Loucy (cell line): Measurements from ENCODE around the gene SBF2.

Source experiments
- H2AFZ ChIP-seq: fragments of 200-600 bp; sonication (generic); 2 replicates; pipeline ENCODE4 v1.6.0; 2016; ENCODE audit warnings: antibody characterized with exemption, mild to moderate bottlenecking, low read length, moderate library complexity
- H3F3A ChIP-seq: fragments of 200-600 bp; 2 replicates; pipeline ENCODE4 v1.6.0; 2016; ENCODE audit warnings: antibody characterized with exemption, low read depth, mild to moderate bottlenecking
- H3K27me3 ChIP-seq: fragments of 200-600 bp; sonication (generic); 2 replicates; pipeline ENCODE4 v1.6.1; 2014; ENCODE audit warnings: low read length, mild to moderate bottlenecking; ENCODE audit not compliant: insufficient read depth, poor library complexity, severe bottlenecking
- H3K36me3 ChIP-seq: fragments of 200-600 bp; sonication (generic); 2 replicates; pipeline ENCODE4 v1.6.1; 2016; ENCODE audit warnings: low read length; ENCODE audit not compliant: insufficient read depth
- H3K4me1 ChIP-seq: fragments of 200-600 bp; sonication (generic); 2 replicates; pipeline ENCODE4 v1.5.1; 2014; ENCODE audit warnings: low read length, mild to moderate bottlenecking; ENCODE audit not compliant: insufficient read depth, poor library complexity, severe bottlenecking
- H3K4me2 ChIP-seq: fragments of 200-600 bp; sonication (generic); 2 replicates; pipeline ENCODE4 v1.6.0; 2014; ENCODE audit warnings: antibody characterized with exemption, low read length, low read depth, mild to moderate bottlenecking; ENCODE audit not compliant: poor library complexity, severe bottlenecking
- H3K4me3 ChIP-seq: fragments of 200-600 bp; sonication (generic); 2 replicates; pipeline ENCODE4 v1.5.1; 2014; ENCODE audit warnings: low read length, mild to moderate bottlenecking, mixed read lengths; ENCODE audit not compliant: poor library complexity, severe bottlenecking
- H3K79me2 ChIP-seq: fragments of 200-600 bp; sonication (generic); 2 replicates; pipeline ENCODE4 v1.6.1; 2014; ENCODE audit warnings: low read length; ENCODE audit not compliant: insufficient read depth
- H3K9ac ChIP-seq: fragments of 200-600 bp; sonication (generic); 2 replicates; pipeline ENCODE4 v1.6.0; 2014; ENCODE audit warnings: mild to moderate bottlenecking, low read depth, low read length, moderate library complexity; ENCODE audit not compliant: poor library complexity, severe bottlenecking
- H3K9me2 ChIP-seq: fragments of 200-600 bp; sonication (generic); replicated peaks from 2 replicates; pipeline ENCODE4 v1.6.1; 2016; ENCODE audit warnings: low read depth, low read length, mixed read lengths
- H3K9me3 ChIP-seq: fragments of 200-600 bp; sonication (generic); 2 replicates; pipeline ENCODE4 v1.6.1; 2014; ENCODE audit warnings: mild to moderate bottlenecking, antibody characterized with exemption, low read length, low read depth; ENCODE audit not compliant: insufficient read depth
- H4K20me1 ChIP-seq: fragments of 200-600 bp; sonication (generic); 2 replicates; pipeline ENCODE4 v1.6.0; 2014; ENCODE audit warnings: antibody characterized with exemption, low read length, mild to moderate bottlenecking; ENCODE audit not compliant: insufficient read depth, poor library complexity, severe bottlenecking
- CTCF ChIP-seq: fragments of 200-600 bp; sonication (generic); conservative IDR thresholded peaks from 2 replicates; pipeline ENCODE4 v1.5.1; 2014; ENCODE audit warnings: mild to moderate bottlenecking, antibody characterized with exemption, low read length
- EZH2phosphoT487 ChIP-seq: fragments of 200-600 bp; IDR thresholded peaks from 2 replicates; pipeline ENCODE4 v1.6.1; 2018; ENCODE audit warnings: antibody characterized with exemption, mild to moderate bottlenecking, moderate library complexity, borderline replicate concordance

Gene SBF2

GRCh38 chr11:10072841-10073240, 221.2 kb downstream of the SBF2 start:
- Histone ChIP-seq H3K4me1 (no peaks in the 10 kb centered on the region), H4K20me1 (no peaks in the 10 kb centered on the region), H2AFZ (no peak overlapping the region), H3K9me2 (no peaks in the 10 kb centered on the region), H3K4me2 (no peak overlapping the region), H3K79me2 (no peaks in the 10 kb centered on the region), H3K27me3 (no peaks in the 10 kb centered on the region), H3K4me3 (no peak overlapping the region), H3F3A (no peaks in the 10 kb centered on the region), H3K9me3 (no peaks in the 10 kb centered on the region), H3K9ac (no peak overlapping the region), H3K36me3 (no peaks in the 10 kb centered on the region)
- no peak for TF ChIP-seq EZH2phosphoT487
- no peak for TF ChIP-seq CTCF

- H3K79me2 ChIP-seq: no peaks in the 10 kb centered on the region
- TF ChIP-seq EZH2phosphoT487 (no peak), CTCF (no peak)
- H3K9me3 ChIP-seq: no peaks in the 10 kb centered on the region
- H3K4me2 ChIP-seq: no peak overlapping the region
- H3F3A ChIP-seq: no peaks in the 10 kb centered on the region
- no peak overlapping the region for H3K9ac ChIP-seq
- no peaks in the 10 kb centered on the region for H3K36me3 ChIP-seq
- no peak overlapping the region for H2AFZ ChIP-seq
- H3K4me3 ChIP-seq: no peak overlapping the region
- H3K4me1 ChIP-seq: no peaks in the 10 kb centered on the region
- no peaks in the 10 kb centered on the region for H3K27me3 ChIP-seq
- no peaks in the 10 kb centered on the region for H4K20me1 ChIP-seq
- no peaks in the 10 kb centered on the region for H3K9me2 ChIP-seq
Observed at GRCh38 chr11:10072142-10072541, 221.9 kb downstream of the SBF2 start.

GRCh38 chr11:10067629-10068300, 226.3 kb downstream of the SBF2 start:
- no peaks in the 10 kb centered on the region for H4K20me1 ChIP-seq
- no peak overlapping the region for H2AFZ ChIP-seq
- H3K9me2 ChIP-seq: no peaks in the 10 kb centered on the region
- H3K79me2 ChIP-seq: no peaks in the 10 kb centered on the region
- no peaks in the 10 kb centered on the region for H3K36me3 ChIP-seq
- no peaks in the 10 kb centered on the region for H3K9me3 ChIP-seq
- no peak overlapping the region for H3K4me2 ChIP-seq
- H3K4me3 ChIP-seq: no peak overlapping the region
- H3K27me3 ChIP-seq: no peaks in the 10 kb centered on the region
- H3F3A ChIP-seq: no peaks in the 10 kb centered on the region
- no peaks in the 10 kb centered on the region for H3K4me1 ChIP-seq
- no peak overlapping the region for H3K9ac ChIP-seq
- TF ChIP-seq CTCF (no peak), EZH2phosphoT487 (no peak)
